GM19238 (cell line): ENCODE results near the gene LIPE.

Experiments used
- DNase-seq: peaks from one replicate; pipeline ENCODE4 v3.0.0; 2011; ENCODE audit warnings: low spot score; ENCODE audit not compliant: insufficient read length

LIPE gene

GRCh38 chr19:42412227-42412626 lies 15.0 kb downstream of the LIPE start:
- no peak for DNase-seq

- no peak for DNase-seq
Measured at GRCh38 chr19:42411581-42412178, 15.5 kb downstream of the LIPE start.

GRCh38 chr19:42410371-42410770 lies 16.8 kb downstream of the LIPE start:
- no peak for DNase-seq

- no peak for DNase-seq
Measured at GRCh38 chr19:42409477-42409876, 17.7 kb downstream of the LIPE start.

DNA sequence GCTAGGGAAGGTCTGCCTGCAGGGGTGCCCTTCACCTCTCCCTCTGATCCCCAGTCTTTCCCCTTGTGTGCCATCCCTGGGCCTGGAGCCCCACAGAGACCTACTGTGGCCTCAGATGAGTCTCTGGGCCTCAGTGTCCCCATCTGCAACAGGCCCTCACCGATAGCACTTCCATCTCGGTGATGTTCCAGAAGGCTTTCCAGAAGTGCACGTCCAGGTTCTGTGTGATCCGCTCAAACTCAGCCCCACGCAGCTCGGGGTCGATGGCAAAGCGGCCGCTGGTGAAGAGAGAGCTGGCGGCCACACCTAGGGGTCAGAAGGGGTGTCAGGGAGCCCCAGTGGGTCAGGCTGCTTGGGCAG lies 19.4 kb downstream of the LIPE start:
- no peak for DNase-seq

DNA sequence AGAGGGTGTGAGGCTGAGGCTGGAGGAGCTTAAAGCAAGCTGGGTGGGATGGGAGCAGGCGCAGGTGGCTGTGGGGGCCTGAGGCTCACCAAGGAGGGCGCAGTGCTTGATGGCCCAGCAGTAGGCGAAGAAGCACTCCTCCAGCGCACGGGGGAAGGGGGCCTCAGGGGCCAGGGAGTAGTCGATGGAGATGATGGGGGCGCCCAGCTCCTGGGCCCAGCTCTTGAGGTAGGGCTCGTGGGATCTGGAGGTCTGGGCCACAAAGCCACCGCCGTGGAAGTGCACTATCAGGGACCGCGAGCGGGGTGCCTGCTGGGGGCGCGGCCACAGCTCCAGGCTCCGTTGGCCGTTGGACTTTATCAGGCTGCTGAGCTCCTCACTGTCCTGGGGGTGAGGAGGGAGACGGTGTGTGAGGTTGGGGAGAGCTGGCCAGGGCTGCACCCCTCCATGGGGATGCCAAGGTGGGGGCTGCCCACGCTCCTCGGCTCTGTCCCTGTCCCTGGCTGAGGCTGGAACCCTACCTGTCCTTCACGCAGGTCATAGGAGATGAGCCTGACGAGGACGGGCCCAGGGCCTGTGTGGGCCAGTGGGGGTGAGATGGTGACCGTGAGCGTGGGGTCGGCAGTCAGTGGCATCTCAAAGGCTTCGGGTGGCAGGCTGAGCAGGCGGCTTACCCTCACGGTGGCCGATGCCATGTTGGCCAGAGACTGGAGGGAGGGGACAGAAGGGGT lies 19.9 kb downstream of the LIPE start:
- no peak for DNase-seq

DNA sequence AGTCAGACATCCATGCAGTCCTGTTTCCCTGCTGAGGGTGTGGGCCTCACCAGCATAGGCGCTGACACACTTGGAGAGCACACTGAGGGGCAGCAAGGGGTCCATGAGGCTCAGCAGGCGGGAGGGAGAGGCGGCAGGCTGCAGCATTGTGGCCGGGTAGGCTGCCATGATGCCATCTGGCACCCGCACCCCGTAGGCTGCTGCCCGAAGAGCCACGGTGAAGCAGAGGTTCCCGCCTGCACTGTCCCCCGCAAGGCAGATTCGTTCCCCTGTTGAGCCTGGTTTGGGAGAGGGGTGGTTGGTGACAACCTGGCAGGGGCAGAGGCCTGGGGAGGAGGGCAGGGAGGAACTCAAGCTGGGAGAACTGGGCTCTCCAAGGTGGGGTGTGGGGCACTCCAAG lies 21.1 kb downstream of the LIPE start:
- DNase-seq = no peak

DNA sequence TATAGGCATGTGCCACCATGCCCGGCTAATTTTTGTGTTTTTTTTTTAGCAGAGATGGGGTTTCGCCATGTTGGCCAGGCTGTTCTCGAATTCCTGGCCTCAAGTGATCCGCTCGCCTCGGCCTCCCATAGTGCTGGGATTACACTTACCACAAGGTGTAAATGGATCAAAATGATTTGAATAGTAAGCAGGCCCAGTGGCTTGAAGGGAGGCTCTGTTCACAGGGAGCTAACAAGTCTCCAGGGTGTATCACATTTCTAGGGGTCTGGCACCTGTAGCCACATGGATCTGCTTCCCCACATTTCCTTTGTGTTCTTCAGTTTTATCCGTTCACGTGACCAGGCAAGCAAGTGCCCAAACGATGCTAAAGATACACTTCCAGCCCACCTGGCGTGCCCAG lies 23.6 kb downstream of the LIPE start:
- no peak for DNase-seq

DNA sequence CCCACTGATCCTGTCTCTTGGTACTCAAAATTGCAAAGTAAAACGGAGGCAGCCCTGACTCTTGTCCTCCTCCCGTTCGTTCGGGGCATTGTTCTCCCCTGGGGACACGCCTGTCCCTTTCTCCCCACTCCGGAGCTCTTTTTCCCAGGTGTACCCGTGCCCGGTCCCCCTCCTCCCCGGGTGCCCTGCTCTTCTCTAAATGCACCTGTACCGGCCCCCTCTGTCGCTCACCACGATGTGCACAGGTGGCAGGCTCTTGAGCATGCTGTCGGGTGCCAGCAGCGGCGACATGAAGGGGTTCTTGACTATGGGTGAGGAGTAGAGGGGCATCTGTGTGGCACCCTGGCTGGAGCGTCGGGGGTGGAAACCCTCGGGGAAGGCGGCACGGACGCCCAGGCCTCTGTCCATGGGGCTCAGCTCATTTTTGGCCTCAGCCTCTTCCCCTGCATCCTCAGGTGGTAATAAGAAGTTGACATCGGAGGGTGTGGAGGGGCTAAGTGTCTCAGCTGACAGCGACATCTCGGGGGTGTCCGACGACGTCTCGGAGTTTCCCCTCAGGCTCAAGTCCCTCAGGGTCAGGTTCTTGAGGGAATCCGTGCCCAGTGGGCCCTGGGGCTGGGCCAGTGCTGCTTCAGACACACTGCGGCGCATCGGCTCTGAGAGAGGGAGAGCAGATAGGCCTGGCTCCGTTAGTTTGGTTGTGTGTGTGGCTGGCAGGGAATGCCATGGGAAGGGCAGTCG lies 24.6 kb downstream of the LIPE start:
- no peak for DNase-seq

DNA sequence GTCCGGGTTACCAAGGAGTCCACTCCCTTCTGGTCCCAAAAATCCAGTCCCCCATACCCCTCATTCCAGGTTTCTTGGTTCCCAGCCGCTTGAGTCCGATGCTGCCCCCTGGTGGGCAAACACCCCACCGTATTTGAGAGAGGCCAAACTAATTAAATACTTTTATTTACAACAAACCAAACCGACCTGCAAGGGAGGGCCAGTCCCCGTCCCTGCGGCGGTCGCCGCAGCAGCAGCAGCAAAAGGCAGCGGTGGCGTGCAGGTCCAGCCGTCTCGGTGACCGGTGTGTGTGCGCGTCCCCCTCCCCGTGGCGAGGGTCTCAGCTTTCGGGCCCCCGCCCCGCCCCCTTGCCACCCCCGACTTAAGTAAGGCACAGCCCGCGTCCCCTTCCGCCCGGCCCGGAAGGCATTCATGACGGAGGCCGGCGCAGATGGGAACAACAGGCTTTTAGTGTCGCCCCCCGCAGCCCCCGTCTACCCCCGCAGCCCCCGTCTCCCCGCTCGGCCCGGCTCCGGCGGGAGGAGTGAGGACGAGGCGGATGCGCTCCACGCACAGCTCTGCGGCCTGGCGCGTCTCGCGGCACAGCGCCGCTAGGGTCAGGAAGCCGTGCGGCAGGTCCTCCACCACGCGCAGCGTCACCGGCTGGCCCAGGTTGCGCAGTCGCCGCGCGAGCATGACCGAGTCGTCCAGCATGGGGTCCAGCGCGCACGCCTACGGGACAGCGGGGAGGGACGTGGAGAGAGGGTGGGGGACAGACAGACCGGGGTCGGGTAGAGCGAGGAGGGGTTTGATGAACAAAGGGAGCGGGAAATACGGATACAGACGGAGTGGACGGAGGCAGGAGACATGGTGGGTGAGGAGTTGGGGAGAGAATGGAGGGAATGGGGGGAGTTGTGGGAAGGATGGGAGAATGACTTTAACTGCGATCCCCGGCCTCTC lies 25.6 kb downstream of the LIPE start:
- peak; percentile 53 for DNase-seq

- DNase-seq = no peak
Measured at GRCh38 chr19:42400404-42400803, 26.8 kb downstream of the LIPE start.

DNA sequence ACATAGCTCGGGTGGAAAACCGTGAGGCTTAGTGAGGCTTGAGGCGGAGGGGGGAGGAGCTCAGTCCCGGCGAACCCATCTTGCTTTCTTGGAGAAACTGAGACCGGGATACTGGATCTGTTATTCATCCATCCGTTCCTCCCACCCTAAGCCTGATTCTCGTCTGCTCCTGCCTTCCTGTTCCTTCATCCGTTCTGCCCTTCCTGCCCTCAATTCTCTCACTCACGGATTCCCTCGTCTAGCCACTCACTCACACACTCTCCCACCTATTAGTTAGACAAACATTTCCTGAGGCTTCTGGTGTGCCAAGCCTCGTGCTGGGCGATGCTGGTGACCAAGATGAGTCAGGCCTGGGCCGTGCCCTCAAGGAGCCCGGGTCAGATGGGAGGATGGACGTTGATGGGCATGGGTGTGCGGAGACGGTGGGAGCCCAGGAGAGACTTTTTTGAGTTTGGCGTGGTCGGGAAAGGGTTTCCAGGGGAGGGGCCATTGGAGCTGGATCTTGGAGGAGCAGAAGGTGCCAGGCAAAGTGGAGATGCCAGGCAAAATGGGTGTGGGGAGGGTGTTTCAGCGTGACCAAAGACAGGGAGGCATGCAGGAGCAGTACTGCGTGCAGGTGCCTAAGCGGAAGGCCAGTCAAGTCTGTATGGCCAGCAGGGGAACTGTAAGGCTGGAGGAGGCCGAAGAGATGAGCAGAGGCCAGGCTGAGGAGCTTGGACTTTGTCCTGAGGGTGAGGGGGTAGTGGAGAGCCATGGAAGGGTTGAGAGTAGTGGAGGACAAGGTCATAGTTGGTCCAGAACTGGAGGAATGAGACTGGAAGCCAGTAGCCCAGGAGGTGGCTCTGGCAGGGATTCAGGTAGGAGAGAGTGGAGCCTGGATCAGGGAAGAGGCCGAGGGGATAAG lies 29.7 kb downstream of the LIPE start:
- DNase-seq = no peak

DNA sequence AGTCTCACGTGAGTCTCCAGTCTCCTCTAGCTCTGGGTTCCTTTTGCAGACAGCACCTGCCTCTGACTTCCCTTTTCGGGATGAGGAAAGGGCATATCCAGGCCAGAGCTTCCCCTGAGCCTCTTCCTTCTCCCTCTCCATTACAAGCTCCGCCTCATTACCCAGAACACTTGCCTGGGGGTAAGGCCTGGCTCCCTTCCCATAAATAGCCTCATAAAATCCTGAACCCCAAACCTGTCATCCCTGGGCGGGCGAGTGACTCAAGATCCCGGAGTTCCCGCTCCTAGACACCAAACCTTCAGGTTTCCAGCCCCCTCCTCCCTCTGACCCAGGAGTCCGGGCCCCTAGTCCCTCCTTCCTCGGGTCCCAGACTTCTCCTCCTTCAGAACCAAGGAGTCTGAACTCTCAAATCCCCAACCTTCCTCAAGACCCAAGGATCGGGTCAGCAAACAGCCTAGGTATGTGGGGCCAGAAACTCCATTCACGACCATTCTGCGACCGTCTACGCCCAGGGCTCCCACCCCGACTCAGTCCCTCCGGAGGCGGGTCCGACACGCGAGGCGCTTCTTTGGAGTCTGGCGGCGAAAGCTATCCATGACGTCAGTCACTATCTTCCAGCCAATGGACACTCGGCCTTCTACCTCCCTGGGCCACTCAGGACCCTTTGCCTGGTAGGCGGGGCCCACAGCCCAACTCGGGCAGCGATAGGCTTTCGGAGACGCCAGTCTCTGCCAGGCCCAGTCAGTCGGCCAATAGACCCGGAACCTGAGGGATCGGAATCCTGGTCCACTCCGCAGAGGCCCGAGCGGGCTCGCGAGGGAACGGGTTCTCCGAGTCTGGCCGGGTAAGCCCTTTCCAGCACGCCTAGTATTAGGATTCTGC lies 30.6 kb downstream of the LIPE start:
- peak; percentile 100 for DNase-seq

GRCh38 chr19:42394751-42395150 lies 32.4 kb downstream of the LIPE start:
- DNase-seq = no peak

- no peak for DNase-seq
Measured at GRCh38 chr19:42392165-42392564, 35.0 kb downstream of the LIPE start.

DNA sequence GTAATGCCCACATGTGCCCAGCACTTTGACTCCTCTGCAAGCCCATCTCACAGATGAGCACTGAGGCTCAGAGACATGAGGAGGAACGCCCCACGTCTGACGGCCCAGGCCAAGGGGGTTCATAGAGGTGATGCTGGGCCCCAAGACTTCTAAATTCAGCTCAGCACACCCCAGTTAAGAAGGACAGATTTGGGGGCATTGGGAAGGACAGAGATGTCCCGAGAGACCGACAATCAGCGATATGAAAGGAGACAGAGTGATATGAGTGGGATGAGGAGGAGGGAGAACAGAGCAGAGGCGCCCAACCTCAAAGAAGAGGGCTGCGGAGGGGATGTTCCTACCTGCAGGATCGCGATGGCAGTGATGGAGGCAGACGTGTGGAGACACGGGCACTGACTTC lies 37.3 kb downstream of the LIPE start, which contains the start of gene CNFN:
CNFN (minus strand) TSS at position 399 of the 400 bp plus-strand sequence. CDS start 1,260 bp downstream, outside the sequence.
- DNase-seq = no peak

DNA sequence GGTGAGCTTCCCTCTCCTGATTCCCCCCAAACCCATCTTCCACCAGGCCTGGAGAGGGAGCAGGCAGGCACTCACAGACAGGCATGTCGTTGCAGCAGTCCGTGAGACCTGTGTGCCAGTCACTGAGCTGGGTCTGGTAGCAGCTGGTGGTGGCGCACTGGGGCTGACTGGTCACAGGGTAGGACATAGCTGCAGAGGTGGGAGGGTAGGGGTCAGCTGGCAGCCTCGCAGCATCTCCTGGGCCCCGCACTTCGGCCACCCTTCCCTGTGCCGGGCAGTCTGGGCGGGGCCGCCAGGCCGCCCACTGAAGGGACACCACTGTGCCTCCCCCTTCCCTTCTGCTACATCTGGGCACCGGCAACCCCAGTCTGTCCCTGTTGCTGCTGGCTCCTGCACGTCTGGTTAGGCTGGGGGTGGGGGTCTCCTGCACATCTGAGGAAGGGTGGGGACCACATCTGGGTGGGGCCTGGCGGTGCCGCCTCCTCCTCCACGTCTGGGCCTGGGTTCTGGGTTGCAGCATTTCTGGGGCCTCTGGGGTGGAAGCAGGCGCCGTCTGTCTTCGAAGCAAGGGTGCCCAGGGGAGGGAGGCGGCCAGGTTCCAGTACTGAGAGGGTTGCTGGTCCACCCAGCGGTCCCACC lies 38.2 kb downstream of the LIPE start:
- DNase-seq = no peak

DNA sequence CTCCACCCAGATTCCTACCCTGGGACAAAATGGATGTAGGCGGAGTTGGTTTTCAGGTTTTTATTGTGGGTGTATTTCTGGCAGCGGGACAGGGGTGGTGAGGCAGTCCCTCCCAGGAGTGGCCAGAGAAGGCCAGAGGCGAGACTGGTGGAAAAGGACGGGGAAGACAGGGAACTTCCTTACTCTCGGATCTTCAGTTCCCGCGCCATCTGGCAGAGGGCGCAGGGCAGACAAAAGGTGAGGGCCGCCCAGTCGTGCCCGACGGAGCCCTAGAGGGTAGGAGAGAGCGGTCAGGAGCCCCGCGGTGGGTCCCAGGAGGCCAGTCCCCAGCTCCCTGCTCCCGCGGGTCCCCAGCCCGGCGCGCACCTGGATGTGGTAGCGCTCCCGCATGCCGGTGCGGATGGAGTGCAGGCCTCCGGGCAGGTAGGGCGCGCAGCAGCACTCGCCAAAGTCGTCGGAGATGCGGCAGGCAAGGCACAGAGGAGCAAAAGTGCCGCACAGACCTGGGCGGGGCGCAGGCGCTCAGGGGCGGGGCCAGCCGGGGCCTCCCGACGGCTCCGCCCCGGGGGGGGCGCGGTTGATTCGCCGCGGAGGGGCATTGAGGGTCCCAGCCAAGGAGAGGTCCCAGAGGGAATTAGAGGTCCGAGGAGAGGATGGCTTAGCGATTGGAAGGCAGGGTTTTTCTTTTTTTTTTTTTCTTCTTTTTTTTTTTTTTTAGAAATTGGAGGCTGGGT lies 40.0 kb downstream of the LIPE start:
- peak; percentile 61 for DNase-seq
